Endothelial cell of umbilical vein (primary cell): ENCODE results near the gene ZNF438. TPM values are rescaled to one million over a fixed set of nuclear protein-coding genes. Genes with fewer than 3 reads are reported as not detected.

Experiments
- BruUV-seq: library from RNA; stranded (reverse); fragments of 400-500 nt; replicated peaks from 2 replicates; lab custom pipeline; 2021; lab: Mats Ljungman, UMichigan
- CTCF ChIA-PET: fragments of 300-600, 350-600 bp; sonication (Branson Sonifier 250); formaldehyde crosslinking; loops from one replicate; lab custom pipeline; 2021; ENCODE audit warnings: antibody characterized with exemption, inconsistent platforms; lab: Charles Lee
- POLR2A ChIA-PET: fragments of 300-600, 350-600 bp; sonication (Branson Sonifier 250); formaldehyde crosslinking; loops from one replicate; lab custom pipeline; 2021; ENCODE audit warnings: antibody characterized with exemption, inconsistent platforms; lab: Charles Lee
- DNase-seq: peaks from one replicate; pipeline ENCODE4 v3.0.0-alpha.2; 2011; ENCODE audit warnings: low read depth, low spot score
- FAIRE-seq: peaks from 2 replicates; lab custom pipeline; 2011; peaks lifted over from hg19 to GRCh38; lab: Jason Lieb, UNC
- H2AFZ ChIP-seq: 2 replicates; pipeline ENCODE4 v1.6.0; 2012; ENCODE audit warnings: low read depth, low read length, control low read depth, inconsistent platforms
- H3K27ac ChIP-seq: 2 replicates; pipeline ENCODE4 v1.5.1; 2011; ENCODE audit warnings: low read depth, mild to moderate bottlenecking, control low read depth, low read length, moderate library complexity; ENCODE audit not compliant: insufficient read depth
- H3K27me3 ChIP-seq, 2 experiments: 2 replicates each; pipeline versions ENCODE4 v1.6.0 to v1.6.1; 2011; ENCODE audit warnings: low read length in 2 of 2, mixed read lengths in 1 of 2; ENCODE audit not compliant: control insufficient read depth in 2 of 2, insufficient read depth in 2 of 2
- H3K36me3 ChIP-seq, 2 experiments: 2 replicates in 1 of 2; 3 replicates in 1 of 2; pipeline ENCODE4 v1.5.1; 2011; ENCODE audit warnings: low read length in 2 of 2, mild to moderate bottlenecking in 1 of 2, moderate library complexity in 1 of 2; ENCODE audit not compliant: control insufficient read depth in 2 of 2, insufficient read depth in 2 of 2; ENCODE audit errors: extremely low read depth in 1 of 2
- H3K4me1 ChIP-seq: 3 replicates; pipeline ENCODE4 v1.5.1; 2011; ENCODE audit warnings: mild to moderate bottlenecking, low read length; ENCODE audit not compliant: control insufficient read depth, insufficient read depth; ENCODE audit errors: extremely low read depth
- H3K4me2 ChIP-seq: 2 replicates; pipeline ENCODE4 v1.6.1; 2011; ENCODE audit warnings: low read length, control low read depth, mixed read lengths; ENCODE audit not compliant: insufficient read depth
- H3K4me3 ChIP-seq, 3 experiments: fragments of 200-600 bp in 1 of 3; sonication (generic), shearing (Covaris generic) in 1 of 3; replicated peaks in 1 of 3; 2 replicates each; pipeline ENCODE4 v1.5.1; 2011 to 2016; ENCODE audit warnings: control low read depth in 3 of 3, low read length in 3 of 3, mild to moderate bottlenecking in 2 of 3, inconsistent platforms in 1 of 3, low read depth in 1 of 3, moderate library complexity in 1 of 3; ENCODE audit not compliant: insufficient read depth in 1 of 3
- H3K79me2 ChIP-seq: 2 replicates; pipeline ENCODE4 v1.6.0; 2012; ENCODE audit warnings: low read length, inconsistent platforms; ENCODE audit not compliant: control insufficient read depth, insufficient read depth
- H3K9ac ChIP-seq: replicated peaks from 2 replicates; pipeline ENCODE3; 2011; ENCODE audit warnings: low read length, control low read depth; ENCODE audit not compliant: insufficient read depth; ENCODE audit errors: extremely low read depth
- H3K9me1 ChIP-seq: replicated peaks from 3 replicates; pipeline ENCODE4 v1.6.0; 2011; ENCODE audit warnings: mild to moderate bottlenecking, low read length; ENCODE audit not compliant: control insufficient read depth, insufficient read depth; ENCODE audit errors: extremely low read depth
- H3K9me3 ChIP-seq: replicated peaks from 2 replicates; pipeline ENCODE4 v1.5.1; 2012; ENCODE audit warnings: low read length, inconsistent platforms; ENCODE audit not compliant: control insufficient read depth, insufficient read depth
- H4K20me1 ChIP-seq: replicated peaks from 2 replicates; pipeline ENCODE3; 2011; ENCODE audit warnings: mild to moderate bottlenecking, low read length; ENCODE audit not compliant: control insufficient read depth, insufficient read depth; ENCODE audit errors: extremely low read depth
- CTCF ChIP-seq, 2 donors: IDR thresholded peaks; 1 replicate in 1 of 2; 2 replicates in 1 of 2; pipeline ENCODE4 v1.5.1; 2011; ENCODE audit warnings: low read length in 2 of 2, mild to moderate bottlenecking in 2 of 2, moderate library complexity in 2 of 2, control low read depth in 1 of 2, inconsistent platforms in 1 of 2, low read depth in 1 of 2; ENCODE audit not compliant: insufficient read depth in 1 of 2; ENCODE audit errors: extremely low read depth in 1 of 2
- EZH2 ChIP-seq: IDR thresholded peaks from 2 replicates; pipeline ENCODE4 v1.6.1; 2012; ENCODE audit warnings: borderline replicate concordance, low read depth, mild to moderate bottlenecking, moderate library complexity, low read length, inconsistent platforms; ENCODE audit not compliant: severe bottlenecking
- FOS ChIP-seq: IDR thresholded peaks from 2 replicates; pipeline ENCODE4 v1.6.1; 2011; ENCODE audit warnings: mild to moderate bottlenecking, low read length, moderate library complexity, borderline replicate concordance; ENCODE audit not compliant: insufficient read depth
- GATA2 ChIP-seq: IDR thresholded peaks from 2 replicates; pipeline ENCODE4 v1.7.0; 2011; ENCODE audit warnings: low read depth, mild to moderate bottlenecking, moderate library complexity, mixed read lengths, low read length; ENCODE audit not compliant: insufficient read length, insufficient read depth
- JUN ChIP-seq: IDR thresholded peaks from 2 replicates; pipeline ENCODE4 v1.6.1; 2011; ENCODE audit warnings: borderline replicate concordance, low read depth; ENCODE audit not compliant: insufficient read length, insufficient read depth
- MAX ChIP-seq: IDR thresholded peaks from 2 replicates; pipeline ENCODE4 v1.6.1; 2011; ENCODE audit not compliant: insufficient read depth, insufficient read length
- MYC ChIP-seq: IDR thresholded peaks from one replicate; pipeline ENCODE4 v1.6.1; 2011; ENCODE audit warnings: mild to moderate bottlenecking, low read depth, low read length
- POLR2A ChIP-seq: IDR thresholded peaks from 2 replicates; pipeline ENCODE4 v1.6.1; 2012; ENCODE audit warnings: low read depth, mild to moderate bottlenecking, control low read depth, low read length
- POLR2AphosphoS5 ChIP-seq: IDR thresholded peaks from 2 replicates; pipeline ENCODE4 v1.6.1; 2012; ENCODE audit warnings: low read depth, mild to moderate bottlenecking, control low read depth, low read length, moderate library complexity; ENCODE audit not compliant: insufficient read depth
- dilution Hi-C: fragments of 300-500 bp; cut with MboI; formaldehyde crosslinking; loops from one replicate; pipeline ENCODE4 v1.15.0; 2019; ENCODE audit warnings: low sequenced_read_pairs; ENCODE audit not compliant: extremely low pct_ligation_motif_present
- intact Hi-C: fragments of 100-400 bp; cut with micrococcal nuclease; formaldehyde crosslinking; loops from one replicate; pipeline ENCODE4 v1.10.0; 2022
- polyA plus RNA-seq, 4 experiments: library from polyadenylated mRNA; depleted of rRNA in 3 of 4; stranded (reverse) in 3 of 4; unstranded in 1 of 4; fragments of >200 nt; gene quantifications; 2 replicates each; pipeline versions ENCODE4 v1.2.1 to v1.2.3, GENCODE V29; 2011 to 2012; ENCODE audit warnings: missing spikeins in 1 of 4
- total RNA-seq: library from RNA; stranded (reverse); gene quantifications from 2 replicates; pipeline ENCODE4 v1.2.3, GENCODE V29; 2021

The ZNF438 gene
- total and polyA plus RNA-seq, 2 donors (not counting 3 experiments of a cell fraction or from before 2014, with no cell fraction given): 7.2 to 15.1 TPM

GRCh38 chr10:30833628-30833970 lies 198.1 kb downstream of the ZNF438 start:
- H3K9me1 ChIP-seq: no peaks in the 10 kb centered on the region
- H3K4me2 ChIP-seq: no peak overlapping the region
- dilution Hi-C loops (no loop called here), intact Hi-C loops (no loop called here)
- CTCF ChIA-PET: interaction anchor here (0.6 to 1.2 kb wide), 4 partner anchors 14 to 1103 kb away, joined by 3 read pairs; no protein-coding TSS in a partner anchor
- FAIRE-seq: no peak
- TF ChIP-seq FOS (no peak), MAX (no peak), CTCF (IDR thresholded peaks at IDR 0.05; ENCODE audit: extremely low read depth in 1 of 2, insufficient read depth in 1 of 2, low read depth in 1 of 2, low read length in 2 of 2) (no peak), MYC (no peak), EZH2 (no peak), GATA2 (no peak), POLR2A (no peak), POLR2AphosphoS5 (no peak), JUN (no peak)
- H3K4me3 ChIP-seq: no peak overlapping the region
- no peak for DNase-seq
- no peak overlapping the region for H2AFZ ChIP-seq
- no peaks in the 10 kb centered on the region for H3K36me3 ChIP-seq
- H3K9ac ChIP-seq: no peak overlapping the region
- no TSS peak for BruUV-seq
- H4K20me1 ChIP-seq: no peaks in the 10 kb centered on the region
- H3K27ac ChIP-seq: no peak overlapping the region
- no peaks in the 10 kb centered on the region for H3K79me2 ChIP-seq
- POLR2A ChIA-PET: no interaction called here
- no peaks in the 10 kb centered on the region for H3K4me1 ChIP-seq
- H3K27me3 ChIP-seq: no peaks in the 10 kb centered on the region
- no peaks in the 10 kb centered on the region for H3K9me3 ChIP-seq
